Erythroblast (primary cell): Measurements from ENCODE around the gene SLC50A1.

Source experiments
- GATA1 ChIP-seq: IDR thresholded peaks from 2 replicates; pipeline ENCODE4 v1.6.1; 2011; ENCODE audit warnings: low read depth, mild to moderate bottlenecking, control low read depth, low read length, moderate library complexity
- POLR2A ChIP-seq: IDR thresholded peaks from 2 replicates; pipeline ENCODE4 v1.6.1; 2011; ENCODE audit warnings: mild to moderate bottlenecking, low read length

- TF ChIP-seq POLR2A (no peak), GATA1 (no peak)
Observed at GRCh38 chr1:155167166-155168104, 31.8 kb downstream of the SLC50A1 start.
